ENCODE data around the gene NUDT6.

DNA sequence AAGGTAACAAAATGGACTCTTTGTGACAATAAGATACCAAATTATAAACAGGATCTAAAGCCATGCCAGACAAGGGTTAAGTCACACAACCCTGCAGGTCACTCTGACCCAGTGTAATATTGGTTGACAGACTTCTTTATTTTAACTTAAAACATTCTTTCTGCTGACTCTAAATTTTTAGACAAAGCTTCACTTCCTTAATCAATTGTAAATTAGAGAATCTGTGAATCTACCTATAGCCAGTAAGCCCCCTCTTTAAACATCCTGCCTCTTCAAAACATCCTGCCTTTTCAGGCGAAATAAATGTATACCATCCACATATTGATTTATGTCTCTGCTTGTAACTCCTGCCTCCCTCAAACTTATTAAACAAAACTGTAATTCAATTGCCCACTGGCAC, 14.2 kb downstream of the NUDT6 start:
- TF ChIP-seq POLR2A (IDR thresholded peaks at IDR 0.05), result no peak
- TF ChIP-seq, protein P1, sequence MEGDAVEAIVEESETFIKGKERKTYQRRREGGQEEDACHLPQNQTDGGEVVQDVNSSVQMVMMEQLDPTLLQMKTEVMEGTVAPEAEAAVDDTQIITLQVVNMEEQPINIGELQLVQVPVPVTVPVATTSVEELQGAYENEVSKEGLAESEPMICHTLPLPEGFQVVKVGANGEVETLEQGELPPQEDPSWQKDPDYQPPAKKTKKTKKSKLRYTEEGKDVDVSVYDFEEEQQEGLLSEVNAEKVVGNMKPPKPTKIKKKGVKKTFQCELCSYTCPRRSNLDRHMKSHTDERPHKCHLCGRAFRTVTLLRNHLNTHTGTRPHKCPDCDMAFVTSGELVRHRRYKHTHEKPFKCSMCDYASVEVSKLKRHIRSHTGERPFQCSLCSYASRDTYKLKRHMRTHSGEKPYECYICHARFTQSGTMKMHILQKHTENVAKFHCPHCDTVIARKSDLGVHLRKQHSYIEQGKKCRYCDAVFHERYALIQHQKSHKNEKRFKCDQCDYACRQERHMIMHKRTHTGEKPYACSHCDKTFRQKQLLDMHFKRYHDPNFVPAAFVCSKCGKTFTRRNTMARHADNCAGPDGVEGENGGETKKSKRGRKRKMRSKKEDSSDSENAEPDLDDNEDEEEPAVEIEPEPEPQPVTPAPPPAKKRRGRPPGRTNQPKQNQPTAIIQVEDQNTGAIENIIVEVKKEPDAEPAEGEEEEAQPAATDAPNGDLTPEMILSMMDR (IDR thresholded peaks at IDR 0.05), result no peak

Measured in thyroid gland (tissue), 4 donors.